Rectal smooth muscle tissue (tissue), 1 donor: ENCODE results near the gene TSEN54.
A peak's percentile ranks its signal among the peaks of the same experiment; 100 is the strongest.

Experiments used
- H3K27ac ChIP-seq: one replicate; pipeline ENCODE4 v1.7.0; 2013; ENCODE audit warnings: low read depth, low read length, inconsistent platforms
- H3K27me3 ChIP-seq: one replicate; pipeline ENCODE4 v1.7.0; 2013; ENCODE audit warnings: low read length; ENCODE audit not compliant: control insufficient read depth, insufficient read depth
- H3K36me3 ChIP-seq: one replicate; pipeline ENCODE4 v1.7.0; 2013; ENCODE audit warnings: low read length; ENCODE audit not compliant: control insufficient read depth, insufficient read depth
- H3K4me1 ChIP-seq: one replicate; pipeline ENCODE4 v1.7.0; 2013; ENCODE audit warnings: low read length; ENCODE audit not compliant: control insufficient read depth, insufficient read depth
- H3K4me3 ChIP-seq: one replicate; pipeline ENCODE4 v1.7.0; 2013; ENCODE audit warnings: low read length
- H3K9ac ChIP-seq: one replicate; pipeline ENCODE4 v1.7.0; 2013; ENCODE audit warnings: low read length

The TSEN54 gene

DNA sequence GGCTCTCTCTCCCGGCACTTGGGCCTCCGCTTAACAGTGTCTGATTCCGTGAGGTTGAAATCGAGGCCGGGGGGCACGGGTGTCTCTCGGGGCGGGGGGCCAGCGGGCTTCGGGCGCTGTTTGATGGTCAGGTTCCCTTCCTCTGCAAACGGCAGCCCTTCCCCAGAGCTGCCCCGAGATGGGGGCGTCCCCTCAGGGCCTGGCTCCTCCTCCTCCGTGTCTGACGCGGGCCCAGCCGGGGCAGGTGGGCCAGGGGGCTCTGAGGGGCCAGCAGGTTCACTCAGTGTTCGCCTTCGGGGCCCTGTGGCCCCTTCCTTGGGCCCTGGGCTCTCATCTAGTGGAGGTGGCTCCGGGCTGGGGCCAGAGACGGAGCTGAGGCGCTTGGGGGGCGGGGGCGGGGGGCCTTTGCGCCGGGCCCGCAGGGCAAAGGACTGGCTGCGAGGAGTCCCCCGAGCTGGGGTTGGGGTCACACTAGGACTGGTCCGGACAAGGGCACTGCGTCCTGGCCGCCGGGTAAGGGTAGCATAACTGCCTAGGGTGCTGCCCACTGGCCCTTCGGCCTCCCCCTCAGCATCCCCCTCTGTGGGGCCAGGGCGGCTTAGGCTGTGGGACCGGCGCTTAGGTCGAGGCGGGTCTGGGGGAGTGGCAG is 14.1 kb upstream of the TSEN54 start:
- Histone ChIP-seq H3K27me3 (no peaks in the 10 kb centered on the region), H3K9ac (no peak overlapping the region), H3K4me3 (no peak overlapping the region), H3K4me1 (peaks cover 5% of the 10 kb centered on the region), H3K27ac (peak overlapping the region; percentile 78), H3K36me3 (peaks cover 29% of the 10 kb centered on the region)

GRCh38 chr17:75502721-75503329 is 13.5 kb upstream of the TSEN54 start:
- peaks cover 27% of the 10 kb centered on the region for H3K36me3 ChIP-seq
- peaks cover 5% of the 10 kb centered on the region for H3K4me1 ChIP-seq
- no peak overlapping the region for H3K4me3 ChIP-seq
- no peaks in the 10 kb centered on the region for H3K27me3 ChIP-seq
- H3K27ac ChIP-seq: peak overlapping the region; percentile 21
- H3K9ac ChIP-seq: no peak overlapping the region

- Histone ChIP-seq H3K4me3 (no peak overlapping the region), H3K9ac (no peak overlapping the region), H3K36me3 (peaks cover 22% of the 10 kb centered on the region), H3K4me1 (peaks cover 5% of the 10 kb centered on the region), H3K27ac (no peak overlapping the region), H3K27me3 (no peaks in the 10 kb centered on the region)
These were observed 12.9 kb upstream of the TSEN54 start for GRCh38 chr17:75503337-75503950.

GRCh38 chr17:75503976-75504346 is 12.4 kb upstream of the TSEN54 start:
- Histone ChIP-seq H3K27ac (no peak overlapping the region), H3K36me3 (peaks cover 19% of the 10 kb centered on the region), H3K4me1 (peaks cover 8% of the 10 kb centered on the region), H3K4me3 (no peak overlapping the region), H3K27me3 (no peaks in the 10 kb centered on the region), H3K9ac (no peak overlapping the region)

- H3K27ac ChIP-seq: no peak overlapping the region
- no peak overlapping the region for H3K4me3 ChIP-seq
- peaks cover 19% of the 10 kb centered on the region for H3K36me3 ChIP-seq
- H3K9ac ChIP-seq: no peak overlapping the region
- peaks cover 8% of the 10 kb centered on the region for H3K4me1 ChIP-seq
- H3K27me3 ChIP-seq: no peaks in the 10 kb centered on the region
These were observed 11.8 kb upstream of the TSEN54 start for GRCh38 chr17:75504347-75505151.

DNA sequence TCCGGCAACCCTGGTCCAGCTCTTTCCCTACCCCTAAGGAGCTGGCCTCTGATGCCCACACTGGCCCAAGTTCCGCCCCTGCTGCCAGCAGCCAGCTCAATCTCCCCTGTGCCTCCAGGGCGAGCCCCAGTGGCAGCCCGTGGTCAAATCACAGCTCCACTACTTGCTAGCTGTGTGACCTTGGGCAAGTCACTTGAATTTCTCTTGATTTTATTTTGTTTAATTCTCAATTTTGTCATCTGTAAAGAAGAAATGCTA is 11.2 kb upstream of the TSEN54 start:
- Histone ChIP-seq H3K36me3 (peaks cover 19% of the 10 kb centered on the region), H3K27ac (no peak overlapping the region), H3K4me3 (no peak overlapping the region), H3K27me3 (no peaks in the 10 kb centered on the region), H3K4me1 (peaks cover 8% of the 10 kb centered on the region), H3K9ac (no peak overlapping the region)

DNA sequence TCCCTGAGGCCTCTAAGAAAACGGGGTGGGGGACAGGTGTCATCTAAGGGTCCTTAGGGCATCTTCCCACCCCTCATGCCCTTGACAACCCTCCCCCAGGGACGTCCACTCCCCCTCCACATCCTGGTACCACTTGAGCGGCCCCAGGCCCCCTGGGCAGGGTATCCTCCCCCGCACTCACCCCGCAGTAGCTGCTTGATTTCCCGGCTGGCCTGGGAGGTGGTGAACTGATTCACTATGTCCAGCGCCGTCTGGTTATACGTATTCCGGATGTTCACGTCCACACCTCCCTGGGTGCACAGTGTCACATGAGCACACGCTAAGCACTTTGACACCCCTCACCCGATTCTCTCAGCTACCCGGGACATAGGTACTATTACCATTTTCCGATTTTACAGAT is 10.7 kb upstream of the TSEN54 start:
- peaks cover 8% of the 10 kb centered on the region for H3K4me1 ChIP-seq
- H3K27me3 ChIP-seq: no peaks in the 10 kb centered on the region
- peaks cover 18% of the 10 kb centered on the region for H3K36me3 ChIP-seq
- no peak overlapping the region for H3K9ac ChIP-seq
- no peak overlapping the region for H3K4me3 ChIP-seq
- no peak overlapping the region for H3K27ac ChIP-seq

DNA sequence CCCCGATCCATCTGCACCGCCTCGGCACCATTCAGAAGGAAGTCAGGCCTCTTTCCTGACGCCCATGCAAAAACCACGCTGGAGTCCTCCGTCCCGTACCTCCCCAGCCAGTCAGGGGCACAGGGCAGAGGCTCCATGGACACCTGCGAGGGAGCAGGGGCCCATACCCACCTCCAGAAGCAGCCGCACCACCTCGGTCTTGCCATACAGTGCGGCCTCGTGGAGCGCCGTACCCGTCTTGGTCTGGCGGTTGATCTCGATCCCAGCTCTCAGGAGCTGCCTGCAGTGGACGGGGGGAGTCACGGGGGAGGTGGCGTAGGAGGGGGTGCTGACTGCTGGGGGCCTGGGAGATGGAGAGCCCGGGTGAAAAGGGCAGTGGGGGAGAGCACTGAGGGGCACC is 10.2 kb upstream of the TSEN54 start:
- no peak overlapping the region for H3K27ac ChIP-seq
- H3K9ac ChIP-seq: no peak overlapping the region
- H3K4me1 ChIP-seq: peaks cover 7% of the 10 kb centered on the region
- no peak overlapping the region for H3K4me3 ChIP-seq
- no peaks in the 10 kb centered on the region for H3K27me3 ChIP-seq
- peaks cover 20% of the 10 kb centered on the region for H3K36me3 ChIP-seq

DNA sequence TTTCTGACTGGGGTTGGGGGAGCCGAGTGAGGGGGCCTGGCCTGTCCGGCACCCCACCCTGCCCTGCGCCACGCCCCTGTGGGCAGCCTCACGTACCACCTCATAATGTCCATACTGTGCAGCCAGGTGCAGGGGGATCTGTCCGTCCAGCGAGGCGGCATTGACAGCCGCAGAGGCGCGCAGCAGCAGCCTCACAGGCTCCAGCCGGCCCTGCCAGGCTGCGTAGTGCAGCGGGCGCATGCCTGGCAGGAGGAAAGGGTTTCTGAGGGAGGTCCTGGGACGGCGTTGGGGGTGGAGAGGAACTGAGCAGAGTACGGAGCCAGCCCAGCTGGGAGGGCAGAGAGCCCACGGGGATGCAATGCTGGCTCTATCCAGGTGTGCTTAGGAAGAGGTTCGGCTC is 9.4 kb upstream of the TSEN54 start:
- Histone ChIP-seq H3K9ac (no peak overlapping the region), H3K27me3 (no peaks in the 10 kb centered on the region), H3K36me3 (peaks cover 20% of the 10 kb centered on the region), H3K4me3 (no peak overlapping the region), H3K4me1 (peaks cover 6% of the 10 kb centered on the region), H3K27ac (no peak overlapping the region)

DNA sequence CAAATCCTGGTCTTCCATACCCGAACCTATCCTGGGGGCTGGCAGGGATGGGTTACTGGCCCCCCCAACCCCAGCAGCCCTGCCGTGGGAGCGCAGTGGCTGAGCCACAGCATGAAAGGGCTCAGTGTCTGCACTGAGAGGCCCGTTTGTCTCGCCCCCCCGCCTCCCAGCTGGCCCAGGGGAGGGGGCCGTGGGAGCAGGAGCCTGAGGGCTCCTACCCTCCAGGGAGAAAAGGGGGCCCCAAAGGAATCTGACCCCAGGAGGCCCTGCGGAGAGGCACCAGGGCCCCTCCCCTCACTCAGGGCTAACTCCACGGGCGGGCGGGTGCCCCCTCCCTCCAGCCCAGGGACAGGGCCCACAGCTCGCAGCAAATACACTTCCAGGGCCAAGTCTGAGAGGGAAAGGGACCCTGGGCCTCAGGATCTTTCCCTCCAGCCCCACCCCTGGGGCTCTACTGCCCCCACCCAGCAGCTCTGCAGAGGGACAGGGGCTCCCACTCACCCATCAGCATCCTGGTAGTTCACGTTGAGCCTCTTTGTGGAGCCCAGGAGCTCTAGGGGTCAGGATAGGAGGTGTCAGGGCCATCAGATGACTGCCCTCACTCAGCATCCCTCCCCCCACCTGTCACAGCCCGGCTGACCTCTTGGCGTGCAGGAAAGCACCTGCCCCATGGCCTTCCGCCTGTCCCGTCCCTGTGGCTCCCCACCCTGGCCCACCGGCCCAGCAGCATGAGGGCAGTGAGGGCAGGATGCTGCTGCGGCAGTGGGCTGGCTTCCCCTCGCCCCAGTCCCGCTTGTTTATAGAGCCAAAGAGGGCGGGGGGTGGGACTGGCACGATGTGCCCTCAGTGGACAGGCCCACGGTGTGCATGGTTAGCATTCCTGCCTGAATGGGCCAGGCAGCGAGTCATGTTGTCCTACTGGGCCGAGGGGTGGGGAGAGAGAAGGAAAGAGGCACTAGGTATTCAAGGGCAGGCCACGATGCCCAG is 8.3 kb upstream of the TSEN54 start:
- peak overlapping the region; percentile 24 for H3K27ac ChIP-seq
- H3K36me3 ChIP-seq: peaks cover 20% of the 10 kb centered on the region
- H3K27me3 ChIP-seq: no peaks in the 10 kb centered on the region
- H3K9ac ChIP-seq: no peak overlapping the region
- H3K4me3 ChIP-seq: no peak overlapping the region
- H3K4me1 ChIP-seq: peaks cover 10% of the 10 kb centered on the region

DNA sequence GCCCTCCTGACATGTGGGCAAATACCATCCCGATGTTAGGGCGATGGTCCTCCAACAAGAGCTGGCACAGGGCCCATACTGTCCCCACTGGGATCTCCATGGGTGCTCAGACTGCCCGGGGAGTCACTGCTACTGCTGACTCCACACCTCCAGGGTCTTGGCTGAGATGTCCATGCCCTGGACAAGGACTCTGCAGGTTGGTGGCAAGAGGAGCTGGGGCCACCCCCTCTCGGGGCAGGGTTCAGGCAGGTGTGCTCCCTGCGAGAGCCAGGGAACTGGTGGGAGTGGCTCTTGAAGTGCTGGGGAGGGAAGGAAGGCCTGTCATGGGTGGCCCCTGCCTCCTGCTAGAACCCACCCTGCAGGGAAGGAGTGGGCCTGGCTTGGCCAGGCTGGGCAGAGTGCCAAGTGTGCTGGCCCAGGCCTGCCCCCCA is 7.4 kb upstream of the TSEN54 start:
- Histone ChIP-seq H3K27ac (no peak overlapping the region), H3K36me3 (peaks cover 16% of the 10 kb centered on the region), H3K27me3 (no peaks in the 10 kb centered on the region), H3K9ac (no peak overlapping the region), H3K4me1 (peaks cover 17% of the 10 kb centered on the region), H3K4me3 (no peak overlapping the region)
